Stomach smooth muscle (tissue), 2 donors: ENCODE results near the gene ZNF664.

ENCODE experiments used
- H3K27ac ChIP-seq: one replicate; pipeline ENCODE4 v1.7.0; 2013; ENCODE audit warnings: mild to moderate bottlenecking, low read length, inconsistent platforms
- H3K27me3 ChIP-seq, 2 donors: one replicate each; pipeline ENCODE4 v1.7.0; 2013; ENCODE audit warnings: low read length in 2 of 2; ENCODE audit not compliant: insufficient read depth in 2 of 2, control insufficient read depth in 1 of 2
- H3K36me3 ChIP-seq, 2 donors: one replicate each; pipeline ENCODE4 v1.7.0; 2013; ENCODE audit warnings: low read length in 2 of 2; ENCODE audit not compliant: control insufficient read depth in 2 of 2, insufficient read depth in 2 of 2
- H3K4me1 ChIP-seq: one replicate; pipeline ENCODE4 v1.7.0; 2013; ENCODE audit warnings: low read length; ENCODE audit not compliant: control insufficient read depth, insufficient read depth
- H3K4me3 ChIP-seq, 2 donors: one replicate each; pipeline ENCODE4 v1.7.0; 2013; ENCODE audit warnings: low read length in 2 of 2
- H3K9ac ChIP-seq, 2 donors: one replicate each; pipeline ENCODE4 v1.7.0; 2013; ENCODE audit warnings: low read length in 2 of 2, mild to moderate bottlenecking in 1 of 2
- H3K9me3 ChIP-seq, 2 donors: one replicate each; pipeline ENCODE4 v1.7.0; 2013; ENCODE audit warnings: low read length in 2 of 2; ENCODE audit not compliant: control insufficient read depth in 2 of 2
- donor health status: healthy.
- donor health status: Pancreatic carcinoma.

Gene ZNF664

DNA sequence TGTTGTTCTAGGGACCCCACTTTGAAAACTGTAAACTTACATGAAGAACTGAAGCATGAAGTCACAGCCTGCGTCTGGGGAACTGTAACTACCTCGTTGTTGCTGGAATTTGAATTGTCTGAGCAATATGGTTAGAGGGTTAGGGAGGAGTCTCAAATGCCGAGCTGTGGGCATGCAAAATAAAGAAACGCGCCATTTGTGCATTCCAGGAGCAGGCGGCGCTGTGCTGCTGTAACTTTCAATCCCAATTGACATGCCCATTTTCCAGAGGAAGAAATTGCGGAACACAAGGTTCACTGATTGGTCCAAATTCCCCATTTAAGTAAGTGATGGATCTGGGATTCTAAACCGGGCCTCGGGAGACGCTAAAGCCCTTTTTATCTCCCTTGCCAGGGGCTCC is 61.3 kb downstream of the ZNF664 start:
- Histone ChIP-seq H3K9me3 (no peaks in the 10 kb centered on the region), H3K36me3 (no peaks in the 10 kb centered on the region), H3K9ac (no peak overlapping the region), H3K4me3 (no peak overlapping the region), H3K27me3 (no peaks in the 10 kb centered on the region), H3K4me1 (peaks cover 5% of the 10 kb centered on the region), H3K27ac (no peak overlapping the region)

DNA sequence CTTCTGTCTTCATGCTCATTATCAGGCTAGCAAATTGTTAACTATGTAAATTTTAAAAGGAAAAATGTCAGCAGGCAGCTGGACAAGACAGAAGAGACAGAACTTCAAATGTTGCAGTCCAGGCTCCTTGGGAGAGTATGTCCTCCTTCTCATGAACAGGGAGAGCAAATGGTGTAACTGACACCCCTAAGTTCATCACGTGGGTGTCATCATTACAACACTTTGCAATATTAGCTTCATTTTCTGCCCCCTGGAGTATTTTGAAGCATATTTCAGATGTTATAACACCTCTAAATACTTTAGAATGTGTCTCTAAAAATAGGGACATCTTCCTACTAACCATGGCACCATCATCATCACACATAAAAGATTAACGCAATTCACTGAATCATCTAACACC is 62.1 kb downstream of the ZNF664 start:
- Histone ChIP-seq H3K27me3 (no peaks in the 10 kb centered on the region), H3K9ac (no peak overlapping the region), H3K4me3 (no peak overlapping the region), H3K4me1 (peaks cover 3% of the 10 kb centered on the region), H3K27ac (no peak overlapping the region), H3K36me3 (no peaks in the 10 kb centered on the region), H3K9me3 (no peaks in the 10 kb centered on the region)

DNA sequence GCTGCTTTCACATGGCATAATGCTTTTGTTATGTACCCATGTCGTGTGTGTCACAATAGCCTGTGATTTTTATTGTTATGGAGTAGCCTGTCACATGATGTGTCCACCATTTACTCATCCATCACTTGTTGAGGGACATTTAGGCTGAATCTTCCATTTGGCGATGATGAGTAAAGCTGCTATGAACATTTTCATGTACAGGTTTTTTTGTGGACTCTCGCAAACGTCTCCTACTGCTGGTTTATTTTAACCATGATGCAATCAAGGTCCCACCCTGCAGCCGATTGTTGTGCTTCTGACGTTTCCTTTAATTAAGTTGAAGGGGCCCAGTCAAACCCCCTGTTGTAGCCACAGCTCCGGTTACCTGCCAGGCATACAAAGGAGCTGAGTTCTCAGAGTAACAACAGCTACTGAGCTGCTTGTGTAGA is 63.2 kb downstream of the ZNF664 start:
- H3K27ac ChIP-seq = no peak overlapping the region
- H3K9me3 ChIP-seq = no peaks in the 10 kb centered on the region
- H3K36me3 ChIP-seq = no peaks in the 10 kb centered on the region
- no peak overlapping the region for H3K9ac ChIP-seq
- no peak overlapping the region for H3K4me3 ChIP-seq
- peaks cover 3% of the 10 kb centered on the region for H3K4me1 ChIP-seq
- no peaks in the 10 kb centered on the region for H3K27me3 ChIP-seq

DNA sequence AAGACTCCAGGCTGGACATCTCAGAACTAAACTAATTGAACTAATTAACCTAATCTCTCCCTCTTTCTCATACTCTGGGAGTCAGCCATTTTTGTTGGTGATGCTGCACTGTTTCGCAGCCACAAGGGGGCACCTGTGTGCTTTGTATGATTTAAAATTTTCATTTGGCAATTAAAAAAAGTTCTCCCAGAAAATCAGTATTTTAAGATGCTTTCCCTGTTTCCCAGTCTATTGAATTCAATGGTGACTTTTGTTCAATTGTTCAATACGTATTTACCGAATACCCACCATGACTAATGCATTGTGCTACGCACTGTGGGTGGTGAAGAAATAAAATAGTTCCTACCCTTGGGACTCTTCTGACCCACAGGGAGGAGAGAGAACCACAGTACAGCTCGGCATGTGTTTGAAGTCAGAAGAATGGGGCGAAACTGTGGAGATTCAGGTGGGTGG is 63.7 kb downstream of the ZNF664 start:
- Histone ChIP-seq H3K9me3 (no peaks in the 10 kb centered on the region), H3K4me3 (no peak overlapping the region), H3K4me1 (peaks cover 3% of the 10 kb centered on the region), H3K36me3 (no peaks in the 10 kb centered on the region), H3K27ac (no peak overlapping the region), H3K9ac (no peak overlapping the region), H3K27me3 (no peaks in the 10 kb centered on the region)

DNA sequence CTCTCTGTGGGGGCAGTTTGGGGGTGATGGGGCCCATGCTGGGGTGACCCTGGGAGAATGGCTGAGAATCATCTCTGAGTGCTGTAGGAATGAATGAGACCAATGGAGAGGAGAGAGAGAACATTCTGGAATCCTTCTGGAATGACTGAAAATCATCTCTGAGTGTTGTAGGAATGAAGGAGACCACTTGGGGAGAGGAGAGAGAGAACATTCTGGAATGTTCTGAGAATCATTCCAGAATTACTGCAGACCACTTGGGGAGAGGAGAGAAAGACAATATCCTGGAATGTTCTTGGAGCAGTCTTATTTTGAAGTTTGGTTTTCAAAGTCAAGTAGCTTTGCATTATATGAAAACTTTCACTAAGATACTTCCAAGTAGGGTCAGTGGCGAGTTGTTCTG is 64.3 kb downstream of the ZNF664 start:
- H3K9me3 ChIP-seq = no peaks in the 10 kb centered on the region
- H3K9ac ChIP-seq = no peak overlapping the region
- H3K36me3 ChIP-seq = no peaks in the 10 kb centered on the region

DNA sequence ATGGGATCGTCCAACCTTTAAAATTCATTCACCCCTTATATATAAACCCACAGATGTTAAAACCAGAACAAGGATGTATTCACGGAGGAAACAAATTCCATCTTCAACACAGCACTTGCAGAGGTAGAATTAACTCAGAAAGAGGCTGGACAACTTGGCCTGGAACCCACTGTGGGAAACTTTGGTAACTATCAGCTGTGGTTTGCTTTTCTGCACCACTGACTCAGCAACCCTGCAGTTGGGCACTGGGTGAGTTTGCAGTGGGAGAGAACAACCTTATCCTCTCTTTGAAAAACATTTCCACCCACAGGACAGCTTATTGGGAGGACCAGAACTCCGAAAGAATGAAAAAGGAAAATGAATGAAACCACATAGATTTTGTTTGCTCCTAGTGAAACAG is 66.3 kb downstream of the ZNF664 start:
- no peaks in the 10 kb centered on the region for H3K36me3 ChIP-seq
- no peaks in the 10 kb centered on the region for H3K9me3 ChIP-seq
- no peak overlapping the region for H3K4me3 ChIP-seq
- H3K27ac ChIP-seq = no peak overlapping the region
- no peak overlapping the region for H3K9ac ChIP-seq
- no peaks in the 10 kb centered on the region for H3K27me3 ChIP-seq
- H3K4me1 ChIP-seq = no peaks in the 10 kb centered on the region

More for the DNA sequence above, 64.3 kb downstream of the ZNF664 start:
- no peaks in the 10 kb centered on the region for H3K4me1 ChIP-seq
- no peak overlapping the region for H3K4me3 ChIP-seq
- H3K27ac ChIP-seq = no peak overlapping the region
- no peaks in the 10 kb centered on the region for H3K27me3 ChIP-seq

DNA sequence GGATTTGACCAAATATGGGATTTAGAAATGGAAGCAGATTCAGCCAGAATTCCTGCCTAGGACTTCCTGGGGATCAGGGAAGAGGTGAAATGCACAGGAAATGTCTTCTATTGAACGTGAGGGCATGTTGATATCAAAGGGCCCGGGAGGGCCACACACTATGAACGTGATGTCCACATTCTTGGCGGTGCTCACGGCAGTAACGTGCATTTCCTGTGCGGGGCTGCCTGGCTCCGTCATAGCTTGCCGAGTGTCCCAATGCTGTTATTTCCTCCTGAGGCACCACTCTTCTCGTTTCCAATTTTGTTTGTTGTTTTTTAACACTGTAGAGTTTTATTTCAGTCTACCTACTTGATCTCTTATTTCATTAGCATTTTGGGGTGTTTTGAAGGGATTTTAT is 67.3 kb downstream of the ZNF664 start:
- Histone ChIP-seq H3K9me3 (no peaks in the 10 kb centered on the region), H3K9ac (no peak overlapping the region), H3K4me3 (no peak overlapping the region), H3K27ac (no peak overlapping the region), H3K27me3 (no peaks in the 10 kb centered on the region), H3K4me1 (no peaks in the 10 kb centered on the region), H3K36me3 (no peaks in the 10 kb centered on the region)

DNA sequence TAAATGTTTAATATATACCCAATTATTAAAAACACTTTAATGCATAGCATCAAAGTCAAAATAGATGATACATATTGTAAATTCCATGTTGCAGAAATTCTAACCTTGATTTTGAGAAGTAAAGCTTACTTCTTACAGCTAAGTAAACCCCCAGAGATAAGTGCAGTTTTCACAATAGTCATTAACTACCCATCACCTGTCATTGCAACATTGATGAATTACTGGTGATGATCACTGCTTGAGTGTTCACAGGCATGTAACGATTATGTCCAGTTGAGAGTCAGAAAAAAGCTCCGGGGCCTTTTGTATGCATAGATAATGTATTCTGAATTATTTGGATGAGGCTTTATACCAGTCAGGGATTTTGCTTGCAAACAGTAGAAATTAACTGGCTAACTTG is 67.7 kb downstream of the ZNF664 start:
- H3K9me3 ChIP-seq = no peaks in the 10 kb centered on the region
- H3K36me3 ChIP-seq = no peaks in the 10 kb centered on the region
- H3K27ac ChIP-seq = no peak overlapping the region
- no peaks in the 10 kb centered on the region for H3K27me3 ChIP-seq
- no peak overlapping the region for H3K4me3 ChIP-seq
- H3K4me1 ChIP-seq = no peaks in the 10 kb centered on the region
- no peak overlapping the region for H3K9ac ChIP-seq

DNA sequence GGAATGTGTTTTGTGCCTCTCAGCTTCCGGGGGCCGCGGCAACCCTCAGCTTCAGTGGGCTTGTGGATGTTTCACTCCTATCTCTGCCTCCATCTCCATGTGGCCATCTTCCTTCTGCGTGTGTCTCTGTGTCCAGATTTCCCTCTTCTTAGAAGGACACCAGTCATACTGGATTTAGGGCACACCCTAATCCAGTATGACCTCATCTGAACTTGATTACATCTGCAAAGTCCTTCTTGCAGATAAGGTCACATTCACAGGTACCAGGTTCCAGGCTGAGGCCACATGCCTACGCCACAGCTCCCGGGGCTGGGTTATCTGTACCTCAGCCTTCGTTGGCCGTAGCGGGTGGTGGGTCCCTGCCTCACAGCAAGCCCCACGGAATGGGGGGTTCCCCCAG is 68.9 kb downstream of the ZNF664 start:
- peaks cover 0 to 2% of the 10 kb centered on the region in 2 donors for H3K9me3 ChIP-seq
- no peaks in the 10 kb centered on the region for H3K27me3 ChIP-seq
- no peak overlapping the region for H3K9ac ChIP-seq
- no peak overlapping the region for H3K27ac ChIP-seq
- no peaks in the 10 kb centered on the region for H3K36me3 ChIP-seq
- H3K4me1 ChIP-seq = no peaks in the 10 kb centered on the region
- no peak overlapping the region for H3K4me3 ChIP-seq

DNA sequence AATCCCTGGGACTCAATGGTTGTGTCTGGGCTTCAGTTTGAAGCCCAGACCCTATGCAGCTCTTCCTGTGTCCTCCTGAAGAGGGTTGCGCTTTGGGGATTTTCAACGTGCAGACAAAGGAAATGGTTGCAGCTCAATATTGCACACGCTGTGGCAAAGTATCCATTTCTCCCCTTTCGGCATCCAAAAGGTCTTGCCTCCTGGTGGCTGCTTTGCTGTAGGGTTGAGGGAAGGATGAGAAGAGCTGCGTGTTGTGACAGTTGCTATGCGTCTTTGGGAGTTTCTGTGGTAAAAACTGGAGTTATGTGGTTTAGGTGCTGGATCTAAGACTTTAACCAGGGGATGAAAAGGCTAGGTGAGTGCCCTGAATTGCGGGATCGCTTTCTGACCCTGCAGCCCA is 71.0 kb downstream of the ZNF664 start:
- no peaks in the 10 kb centered on the region for H3K4me1 ChIP-seq
- no peaks in the 10 kb centered on the region for H3K27me3 ChIP-seq
- no peak overlapping the region for H3K9ac ChIP-seq
- no peaks in the 10 kb centered on the region for H3K36me3 ChIP-seq
- no peak overlapping the region for H3K4me3 ChIP-seq
- H3K27ac ChIP-seq = no peak overlapping the region
- H3K9me3 ChIP-seq = peaks cover 3 to 10% of the 10 kb centered on the region in 2 donors

DNA sequence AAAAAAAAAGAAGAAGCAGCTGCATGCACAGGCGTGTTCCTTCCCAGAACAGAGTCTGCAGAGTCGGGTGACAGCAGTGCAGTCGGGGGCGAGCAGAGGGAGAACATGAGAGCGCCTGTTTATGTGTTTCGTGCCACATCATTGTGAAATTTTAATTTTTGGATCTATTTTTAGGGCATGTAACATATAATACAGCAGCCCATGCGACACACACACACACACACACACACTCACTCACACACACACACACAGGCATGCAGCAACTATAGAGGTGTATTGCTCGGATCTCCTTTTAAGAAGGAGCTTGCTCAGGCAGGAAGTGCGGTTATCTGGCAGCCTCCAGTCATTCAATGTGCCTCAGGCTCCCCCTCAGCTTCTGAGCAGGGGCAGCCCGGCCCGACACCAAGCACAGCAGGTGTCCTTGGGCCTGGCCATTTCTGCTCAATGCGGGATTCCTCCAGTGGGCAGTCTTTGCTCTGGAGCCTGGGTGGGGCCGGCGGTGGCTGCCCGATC is 71.8 kb downstream of the ZNF664 start:
- H3K36me3 ChIP-seq = no peaks in the 10 kb centered on the region
- H3K9me3 ChIP-seq = peaks cover 3 to 10% of the 10 kb centered on the region in 2 donors
- H3K27ac ChIP-seq = no peak overlapping the region
- H3K27me3 ChIP-seq = no peaks in the 10 kb centered on the region
- no peaks in the 10 kb centered on the region for H3K4me1 ChIP-seq
- H3K4me3 ChIP-seq = no peak overlapping the region
- no peak overlapping the region for H3K9ac ChIP-seq
